HuH-7.5 (cell line): ENCODE measurements around the gene ACSF3.

Source experiments
- DNase-seq: peaks from one replicate; pipeline ENCODE4 v3.0.0; 2011; ENCODE audit warnings: low spot score

ACSF3 gene

DNA sequence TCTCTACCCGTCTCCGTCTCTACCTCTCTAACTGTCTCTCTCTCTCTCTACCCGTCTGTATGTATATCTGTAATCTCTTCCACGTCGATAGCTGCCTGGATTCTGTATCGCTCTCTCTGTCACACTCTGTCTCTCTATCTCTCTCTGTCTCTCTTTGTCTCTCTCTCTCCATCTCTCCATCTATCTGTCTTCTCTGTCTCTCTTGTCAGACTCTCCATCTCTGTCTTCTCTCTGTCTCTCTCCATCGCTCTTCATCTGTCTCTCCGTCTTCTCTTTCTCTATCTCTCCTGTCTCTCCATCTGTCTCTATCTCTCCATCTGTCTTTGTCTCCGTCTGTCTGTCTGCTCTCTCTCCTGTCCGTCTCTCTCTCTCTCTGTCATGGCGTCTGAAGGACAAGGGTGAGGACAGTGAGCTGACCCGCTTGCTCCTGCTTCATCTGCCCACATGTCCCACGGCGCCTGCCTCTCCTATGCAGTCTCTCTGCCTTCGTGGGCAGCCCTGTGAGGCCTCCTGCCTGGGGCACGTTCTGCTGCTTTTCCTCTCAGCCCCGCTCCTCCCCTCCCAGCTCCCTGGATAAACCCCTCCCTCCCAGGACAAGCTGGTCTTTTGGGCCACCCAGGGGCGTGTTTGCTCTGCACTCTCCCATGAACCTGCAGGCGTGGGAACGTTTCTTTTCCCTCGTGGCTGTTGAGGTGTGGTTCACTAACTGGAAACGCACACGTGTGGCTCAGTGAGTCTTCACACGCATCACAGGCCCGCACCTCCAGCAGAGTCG is 18.9 kb downstream of the ACSF3 start:
- DNase-seq = no peak

DNA sequence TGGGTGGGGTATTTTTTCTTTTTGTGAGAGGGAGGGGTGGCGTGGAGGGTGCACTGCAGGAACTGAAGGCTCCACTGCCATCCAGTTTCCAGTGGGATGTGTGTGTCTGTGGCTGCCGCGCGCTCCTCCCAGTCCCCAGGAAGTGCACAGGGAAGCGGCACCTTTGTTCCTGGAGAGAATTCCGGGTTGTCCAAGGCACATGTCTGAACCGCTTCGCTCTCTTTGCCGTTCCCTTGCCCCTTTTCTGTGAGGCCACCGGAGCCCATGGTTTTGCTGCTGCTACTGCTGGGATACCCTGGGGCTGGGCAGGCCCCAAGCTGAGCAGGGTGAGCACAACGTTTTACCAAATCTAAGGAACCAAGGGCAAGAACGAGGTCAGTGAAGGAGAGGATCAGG is 19.5 kb downstream of the ACSF3 start:
- no peak for DNase-seq

GRCh38 chr16:89113661-89114060 is 20.0 kb downstream of the ACSF3 start:
- DNase-seq = no peak

DNA sequence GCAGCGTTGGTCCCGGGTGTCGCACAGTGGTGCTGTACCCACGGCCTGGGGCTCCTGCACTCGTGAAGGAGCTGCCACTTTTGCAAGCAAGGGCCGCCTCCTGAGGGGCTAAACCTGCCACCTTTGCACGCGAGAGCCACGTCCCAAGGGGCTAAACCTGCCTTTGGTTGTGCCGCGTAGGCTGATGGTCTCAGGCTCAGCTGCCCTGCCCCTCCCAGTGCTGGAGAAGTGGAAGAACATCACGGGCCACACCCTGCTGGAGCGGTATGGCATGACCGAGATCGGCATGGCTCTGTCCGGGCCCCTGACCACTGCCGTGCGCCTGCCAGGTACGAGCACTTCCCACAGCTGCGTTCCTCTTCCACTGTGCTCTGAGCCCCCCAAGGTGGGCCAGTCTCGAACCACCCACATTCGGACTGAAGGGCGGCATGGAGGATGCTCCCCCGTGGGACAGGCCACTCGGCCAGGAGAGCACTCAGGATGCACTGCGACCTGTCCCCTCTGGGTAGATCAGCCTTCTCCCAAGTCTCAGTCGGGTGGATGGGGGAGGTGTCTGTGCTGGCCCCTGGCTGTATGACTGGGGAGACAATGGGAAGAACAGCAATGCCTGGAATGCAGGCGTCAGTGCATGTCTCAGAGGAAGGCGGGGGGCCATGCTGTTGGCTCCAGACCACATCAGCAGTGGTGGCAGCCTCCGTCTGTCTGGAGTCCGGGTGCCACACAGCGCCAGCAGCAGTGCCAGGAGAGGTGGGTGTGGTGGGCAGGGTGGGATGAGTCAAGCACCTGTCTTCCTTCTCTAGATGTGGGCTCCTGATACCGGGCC is 20.7 kb downstream of the ACSF3 start:
- DNase-seq = no peak

- DNase-seq = no peak
Observed at GRCh38 chr16:89115216-89115861, 21.7 kb downstream of the ACSF3 start.

- DNase-seq = no peak
Observed at GRCh38 chr16:89116341-89117226, 22.9 kb downstream of the ACSF3 start.

GRCh38 chr16:89117227-89117974 is 23.7 kb downstream of the ACSF3 start:
- no peak for DNase-seq

GRCh38 chr16:89117975-89118289 is 24.3 kb downstream of the ACSF3 start:
- DNase-seq = no peak

DNA sequence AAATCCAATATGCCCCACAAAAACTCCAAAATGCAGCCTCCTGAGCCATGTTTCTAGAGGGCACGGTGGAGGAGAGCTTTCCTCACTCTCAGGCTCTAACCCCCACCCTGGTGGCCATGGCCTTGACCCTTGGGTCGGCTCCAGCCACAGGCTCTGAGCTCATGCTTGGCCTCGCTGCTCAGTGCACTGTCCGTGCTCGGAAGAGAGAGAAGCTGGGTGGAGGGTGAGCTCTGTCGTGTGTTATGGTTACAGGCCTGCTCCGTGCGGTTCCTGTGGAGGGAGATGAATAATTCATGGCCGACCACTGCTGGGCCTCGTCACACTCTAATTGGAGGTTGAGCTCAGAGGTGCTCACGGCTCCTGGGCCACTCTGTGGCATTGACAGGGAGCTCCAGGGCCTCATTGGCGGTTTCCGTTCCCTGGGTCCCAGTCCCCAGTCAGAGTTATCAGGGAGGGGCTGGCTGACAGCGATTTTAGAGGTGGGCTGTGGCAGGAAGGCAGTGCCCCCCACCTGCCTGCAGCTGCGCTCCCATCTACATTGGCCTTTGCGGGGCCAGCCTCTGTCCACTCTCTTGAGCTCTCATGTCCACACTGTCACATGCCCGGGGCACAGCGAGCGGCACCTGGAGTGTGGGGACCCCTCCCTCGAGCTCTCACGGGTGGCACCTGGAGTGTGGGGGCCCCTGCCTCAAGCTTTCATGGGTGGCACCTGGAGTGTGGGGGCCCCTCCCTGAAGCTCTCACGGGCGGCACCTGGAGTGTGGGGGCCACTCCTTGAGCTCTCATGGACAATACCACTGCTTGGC is 24.9 kb downstream of the ACSF3 start:
- DNase-seq = no peak

- no peak for DNase-seq
Observed at GRCh38 chr16:89119166-89119621, 25.5 kb downstream of the ACSF3 start.

- DNase-seq = no peak
Observed at GRCh38 chr16:89119661-89120141, 26.0 kb downstream of the ACSF3 start.

GRCh38 chr16:89120281-89120680 is 26.6 kb downstream of the ACSF3 start:
- no peak for DNase-seq

DNA sequence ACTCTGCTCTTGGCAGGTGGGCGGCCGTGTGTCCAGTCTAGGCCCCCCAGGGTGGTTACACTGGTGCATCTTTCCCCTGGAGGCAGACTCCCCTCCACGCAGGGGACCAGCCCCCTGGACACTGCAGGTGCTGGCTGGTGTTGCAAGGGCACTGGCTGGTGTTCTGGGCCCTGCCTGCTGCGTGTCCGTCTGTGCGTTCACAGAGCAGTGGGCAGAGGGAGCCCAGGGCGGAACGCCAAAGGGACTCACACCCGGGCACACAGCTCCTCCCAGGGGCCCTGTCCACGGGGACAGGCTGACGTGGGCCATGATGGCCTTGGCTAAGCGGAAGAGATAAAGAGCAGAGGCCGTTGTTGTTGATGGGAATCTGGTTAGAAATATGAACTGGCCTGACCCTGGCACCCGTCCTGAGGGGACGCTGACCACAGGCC is 27.3 kb downstream of the ACSF3 start:
- no peak for DNase-seq

GRCh38 chr16:89121691-89122321 is 28.2 kb downstream of the ACSF3 start:
- DNase-seq = no peak

GRCh38 chr16:89122322-89122851 is 28.7 kb downstream of the ACSF3 start:
- peak; percentile 60 for DNase-seq

GRCh38 chr16:89123001-89123830 is 29.6 kb downstream of the ACSF3 start:
- DNase-seq = no peak

DNA sequence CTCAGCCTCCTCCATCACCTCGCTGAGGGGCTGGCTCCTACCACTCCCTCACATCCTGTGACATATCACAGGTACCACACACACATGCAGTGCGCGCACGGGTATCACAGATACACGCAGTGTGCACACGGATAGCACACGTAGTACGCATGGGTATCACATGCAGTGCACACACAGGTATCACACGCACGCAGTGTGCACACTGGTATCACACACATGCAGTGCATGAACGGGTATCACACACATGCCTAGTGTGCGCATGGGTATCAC is 30.1 kb downstream of the ACSF3 start:
- no peak for DNase-seq

DNA sequence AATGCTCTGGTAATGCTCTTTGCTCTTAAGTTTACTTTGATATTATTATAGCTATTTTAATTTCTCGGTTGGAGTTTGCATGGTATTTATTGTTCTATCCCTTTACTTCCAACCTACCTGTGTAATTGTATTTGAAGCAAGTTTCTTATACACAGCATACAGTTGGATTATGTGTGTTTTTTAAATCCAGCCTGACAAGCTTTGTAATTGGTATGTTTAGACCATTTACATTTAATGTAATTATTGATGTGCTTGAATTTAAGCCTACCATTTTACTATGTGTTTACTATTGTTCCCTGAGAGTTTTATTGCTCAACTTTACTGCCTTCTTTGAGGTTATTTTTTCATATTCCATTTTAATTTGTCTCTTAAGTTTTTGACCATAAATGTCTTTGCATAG is 35.7 kb downstream of the ACSF3 start:
- no peak for DNase-seq

- DNase-seq = no peak
Observed at GRCh38 chr16:89130448-89130847, 36.8 kb downstream of the ACSF3 start.
